Suprapubic skin (tissue), 3 donors: ENCODE data around the gene CYP19A1.

Experiments used
- CTCF ChIP-seq, 2 donors: fragments of 200-600 bp in 1 of 2; fragments of 450-650 bp in 1 of 2; sonication (generic) in 1 of 2; IDR thresholded peaks; one replicate each; pipeline ENCODE4 v1.5.1; 2016 to 2019; ENCODE audit warnings: antibody characterized with exemption in 2 of 2, mild to moderate bottlenecking in 1 of 2, moderate library complexity in 1 of 2
- POLR2A ChIP-seq, 2 donors: fragments of 450-650 bp; IDR thresholded peaks; one replicate each; pipeline ENCODE4 v1.6.1; 2017; ENCODE audit warnings: antibody characterized with exemption in 2 of 2, mild to moderate bottlenecking in 2 of 2, moderate library complexity in 2 of 2

DNA sequence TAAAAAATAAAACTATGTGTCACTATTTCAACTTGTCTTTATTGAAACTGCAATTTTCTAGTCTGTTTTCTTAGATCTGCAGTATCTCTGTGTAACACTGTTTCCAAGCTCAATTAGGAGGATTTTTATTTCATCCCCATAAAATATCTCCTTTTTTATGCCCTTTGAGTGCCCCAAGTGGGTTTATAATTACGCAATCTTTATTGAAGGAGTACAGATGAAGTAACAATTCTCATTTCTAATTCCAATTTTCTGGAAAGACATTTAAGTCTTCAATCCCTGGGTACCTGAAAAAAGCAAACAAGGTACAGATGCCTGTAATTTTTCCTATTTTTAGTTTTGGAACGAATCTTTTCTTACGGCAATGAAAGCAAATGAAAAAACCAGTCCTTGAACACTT, 61.3 kb downstream of the CYP19A1 start:
- no peak for TF ChIP-seq POLR2A (IDR thresholded peaks at IDR 0.05)
- no peak for TF ChIP-seq CTCF (IDR thresholded peaks at IDR 0.05)
